IPS-18a (cell line): ENCODE results near the gene FRAT1.

ENCODE experiments used
- H3K27ac ChIP-seq: one replicate; pipeline ENCODE4 v1.5.1; 2013; ENCODE audit warnings: low read length
- H3K27me3 ChIP-seq: one replicate; pipeline ENCODE4 v1.6.1; 2013; ENCODE audit warnings: mild to moderate bottlenecking, low read length; ENCODE audit not compliant: control insufficient read depth, insufficient read depth
- H3K36me3 ChIP-seq: one replicate; pipeline ENCODE4 v1.6.1; 2013; ENCODE audit warnings: low read depth, low read length; ENCODE audit not compliant: control insufficient read depth
- H3K4me1 ChIP-seq: one replicate; pipeline ENCODE4 v1.6.1; 2013; ENCODE audit warnings: low read depth, low read length; ENCODE audit not compliant: control insufficient read depth
- H3K4me3 ChIP-seq: one replicate; pipeline ENCODE4 v1.5.1; 2013; ENCODE audit warnings: low read length
- H3K9ac ChIP-seq: one replicate; pipeline ENCODE4 v1.6.1; 2013; ENCODE audit warnings: mild to moderate bottlenecking, low read length, moderate library complexity
- H3K9me3 ChIP-seq: one replicate; pipeline ENCODE4 v1.6.1; 2013; ENCODE audit warnings: low read depth, low read length; ENCODE audit not compliant: control insufficient read depth

FRAT1 gene

GRCh38 chr10:97329766-97330165, 10.7 kb downstream of the FRAT1 start:
- Histone ChIP-seq H3K9me3 (no peaks in the 10 kb centered on the region), H3K27ac (no peak overlapping the region), H3K27me3 (peaks cover 6% of the 10 kb centered on the region), H3K9ac (no peak overlapping the region), H3K36me3 (peaks cover 9% of the 10 kb centered on the region), H3K4me3 (no peak overlapping the region), H3K4me1 (peaks cover 4% of the 10 kb centered on the region)

- Histone ChIP-seq H3K9me3 (no peaks in the 10 kb centered on the region), H3K27ac (no peak overlapping the region), H3K36me3 (peaks cover 9% of the 10 kb centered on the region), H3K9ac (no peak overlapping the region), H3K27me3 (peaks cover 6% of the 10 kb centered on the region), H3K4me1 (peaks cover 8% of the 10 kb centered on the region), H3K4me3 (peak overlapping the region; percentile 99)
Observed at GRCh38 chr10:97331153-97331703, 12.2 kb downstream of the FRAT1 start.

DNA sequence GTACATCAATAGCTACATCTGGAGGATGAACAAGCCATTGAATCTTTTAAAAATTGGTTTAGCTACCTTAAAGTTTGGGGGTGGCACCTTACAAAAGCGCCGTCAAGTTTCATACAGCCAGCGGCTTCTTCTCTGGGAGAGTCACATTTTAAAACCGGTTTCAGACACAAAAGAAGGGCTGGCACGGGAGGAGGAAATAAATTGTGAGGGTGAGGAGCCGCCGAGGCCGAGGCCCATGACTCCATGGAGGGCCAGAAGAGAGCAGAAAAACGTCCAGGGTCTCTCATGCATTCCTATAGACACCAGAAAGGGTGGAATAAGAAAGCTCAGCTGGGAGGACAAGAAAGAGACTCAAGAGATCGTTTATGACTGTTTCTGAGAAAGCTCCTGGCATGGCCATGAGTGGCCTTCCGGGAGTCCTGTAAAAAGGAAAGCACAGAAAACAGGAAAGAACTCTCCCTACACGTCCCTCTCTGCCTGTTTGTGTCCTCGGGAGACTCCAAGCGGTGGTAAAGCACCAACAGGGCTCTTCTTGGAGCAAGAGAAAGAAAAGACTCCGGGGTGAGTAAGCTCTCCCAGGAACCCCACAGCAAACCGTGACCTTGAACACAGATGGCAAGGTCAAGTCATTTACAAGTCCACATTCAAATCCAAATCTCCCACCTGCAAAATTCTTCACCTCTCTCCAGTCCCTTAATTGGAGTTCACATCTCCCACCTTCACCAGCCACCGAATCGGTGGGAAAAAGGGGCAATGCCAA, 13.7 kb downstream of the FRAT1 start:
- H3K4me1 ChIP-seq: peaks cover 20% of the 10 kb centered on the region
- peak overlapping the region; percentile 90 for H3K9ac ChIP-seq
- H3K4me3 ChIP-seq: peak overlapping the region; percentile 99
- H3K27me3 ChIP-seq: peaks cover 6% of the 10 kb centered on the region
- peak overlapping the region; percentile 84 for H3K27ac ChIP-seq
- H3K9me3 ChIP-seq: no peaks in the 10 kb centered on the region
- H3K36me3 ChIP-seq: peaks cover 9% of the 10 kb centered on the region

- Histone ChIP-seq H3K4me1 (peaks cover 25% of the 10 kb centered on the region), H3K4me3 (peak overlapping the region; percentile 99), H3K9me3 (no peaks in the 10 kb centered on the region), H3K36me3 (peaks cover 9% of the 10 kb centered on the region), H3K27me3 (peaks cover 6% of the 10 kb centered on the region), H3K27ac (peak overlapping the region; percentile 84), H3K9ac (peak overlapping the region; percentile 90)
Observed at GRCh38 chr10:97333351-97333600, 14.2 kb downstream of the FRAT1 start.

- no peaks in the 10 kb centered on the region for H3K9me3 ChIP-seq
- peaks cover 29% of the 10 kb centered on the region for H3K4me1 ChIP-seq
- H3K4me3 ChIP-seq: peak overlapping the region; percentile 99
- peak overlapping the region; percentile 84 for H3K27ac ChIP-seq
- peak overlapping the region; percentile 90 for H3K9ac ChIP-seq
- H3K27me3 ChIP-seq: peaks cover 6% of the 10 kb centered on the region
- peaks cover 6% of the 10 kb centered on the region for H3K36me3 ChIP-seq
Observed at GRCh38 chr10:97333601-97334369, 14.7 kb downstream of the FRAT1 start.

DNA sequence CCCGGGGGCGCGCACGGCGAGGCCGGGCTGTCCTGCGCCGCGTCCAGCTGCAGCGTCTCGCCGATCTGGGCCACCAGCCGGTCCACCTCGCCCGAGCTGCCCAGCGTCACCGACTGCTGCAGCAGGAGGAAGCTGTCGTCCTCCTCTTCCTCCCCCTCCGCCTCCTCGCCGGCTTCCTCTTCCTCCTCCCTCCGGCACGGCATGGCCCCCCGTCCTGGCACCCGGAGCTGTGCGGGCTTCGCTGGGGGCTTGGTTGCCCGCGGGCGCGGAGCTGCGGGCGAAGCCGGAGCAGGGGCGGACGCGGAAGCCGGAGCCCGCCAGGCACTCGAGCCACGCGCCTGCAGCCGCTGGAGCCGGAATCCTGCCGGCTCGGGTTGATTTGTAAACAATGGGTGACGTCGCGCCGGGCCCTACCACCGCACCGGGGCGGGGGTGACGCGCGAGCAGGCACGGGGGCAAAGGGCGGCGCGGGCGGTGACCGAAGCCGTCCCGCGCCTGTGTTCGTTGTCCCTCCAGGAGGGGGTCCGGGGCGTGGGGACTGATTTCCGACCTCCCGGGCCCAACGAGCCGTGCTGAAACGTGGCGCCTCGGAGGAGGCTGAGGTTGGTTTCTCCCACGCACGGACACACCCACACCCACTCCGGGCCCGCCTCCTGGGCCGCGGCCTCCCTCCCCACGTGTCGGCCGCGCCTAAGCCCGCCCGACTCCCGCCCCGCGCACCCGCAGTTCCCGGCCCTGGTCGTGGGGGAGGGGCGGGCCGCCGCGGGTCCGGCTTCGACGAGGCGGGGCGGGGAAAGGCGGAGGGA, 15.5 kb downstream of the FRAT1 start, which contains the start of gene FRAT2:
FRAT2 (minus strand) TSS at position 360 of the 806 bp plus-strand sequence; CDS start at position 203, 157 bp downstream.
- H3K9me3 ChIP-seq: no peaks in the 10 kb centered on the region
- peak within 1 kb of the TSS; percentile 82 for H3K27ac ChIP-seq
- peak within 1 kb of the TSS; percentile 99 for H3K4me3 ChIP-seq
- peaks cover 6% of the 10 kb centered on the region for H3K27me3 ChIP-seq
- H3K36me3 ChIP-seq: no peaks in the 10 kb centered on the region
- peaks cover 29% of the 10 kb centered on the region for H3K4me1 ChIP-seq
- peak within 1 kb of the TSS; percentile 90 for H3K9ac ChIP-seq

DNA sequence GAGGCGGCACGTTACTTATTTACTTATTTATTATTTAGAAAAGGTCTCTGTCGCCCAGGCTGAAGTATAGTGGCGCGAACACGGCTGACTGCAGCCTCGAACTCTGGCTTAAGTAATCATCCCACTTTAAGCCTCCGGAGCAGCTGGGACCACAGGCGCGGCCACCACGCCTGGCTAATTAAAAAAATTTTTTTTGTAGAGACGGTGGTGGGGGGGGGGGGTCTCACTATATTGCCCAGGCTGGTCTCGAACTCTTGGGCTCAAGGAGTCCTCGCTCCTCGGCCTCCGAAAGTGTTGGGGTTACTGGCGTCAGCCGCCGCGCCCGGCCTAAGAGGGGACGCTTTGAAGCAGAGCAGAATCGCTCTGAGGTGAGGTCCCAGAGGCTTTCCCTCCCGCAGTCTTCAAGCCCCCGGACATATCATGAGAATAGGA, 16.1 kb downstream of the FRAT1 start:
- Histone ChIP-seq H3K27ac (no peak overlapping the region), H3K4me1 (peaks cover 29% of the 10 kb centered on the region), H3K36me3 (no peaks in the 10 kb centered on the region), H3K27me3 (peaks cover 6% of the 10 kb centered on the region), H3K9ac (peak overlapping the region; percentile 79), H3K9me3 (no peaks in the 10 kb centered on the region), H3K4me3 (peak overlapping the region; percentile 99)

DNA sequence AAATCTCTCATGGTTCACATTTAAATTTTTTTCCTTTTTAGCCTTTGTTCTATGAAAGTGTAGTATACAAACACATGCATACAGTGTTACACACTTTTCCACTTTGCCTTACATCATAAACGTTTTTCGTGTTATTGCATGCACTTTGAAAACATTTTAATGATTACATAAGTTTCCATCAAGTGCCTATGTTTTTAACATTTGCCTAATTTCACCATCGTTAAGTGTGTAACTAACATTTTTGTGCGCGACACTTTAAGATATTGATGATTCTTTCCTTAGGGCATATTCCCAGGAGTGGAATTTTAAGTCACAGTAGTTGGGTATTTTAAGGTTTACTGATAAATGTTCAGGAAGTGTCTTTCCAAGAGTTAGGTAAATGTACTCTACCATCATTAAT, 16.9 kb downstream of the FRAT1 start:
- peak overlapping the region; percentile 23 for H3K4me3 ChIP-seq
- peaks cover 29% of the 10 kb centered on the region for H3K4me1 ChIP-seq
- no peak overlapping the region for H3K9ac ChIP-seq
- no peak overlapping the region for H3K27ac ChIP-seq
- no peaks in the 10 kb centered on the region for H3K9me3 ChIP-seq
- H3K36me3 ChIP-seq: no peaks in the 10 kb centered on the region
- H3K27me3 ChIP-seq: peaks cover 6% of the 10 kb centered on the region

DNA sequence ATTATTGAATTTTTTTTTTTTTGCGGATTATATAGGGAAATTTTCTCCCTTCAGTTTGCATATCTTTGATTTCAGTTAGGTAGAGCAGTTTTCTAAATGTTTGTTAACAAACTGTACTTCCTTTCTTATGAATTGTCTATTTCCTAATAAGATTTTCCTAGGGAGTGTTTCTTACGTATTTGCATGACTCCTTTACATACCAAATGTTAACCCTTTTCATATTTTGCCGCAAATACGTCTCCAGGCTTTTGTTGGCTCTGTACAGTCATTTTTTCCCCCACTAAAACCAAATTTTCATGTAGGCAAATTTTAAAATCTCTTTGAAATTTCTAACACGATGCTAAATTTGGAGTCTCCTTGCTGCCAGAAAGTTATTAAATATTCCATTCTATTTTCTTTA, 17.4 kb downstream of the FRAT1 start:
- Histone ChIP-seq H3K4me1 (peaks cover 29% of the 10 kb centered on the region), H3K36me3 (no peaks in the 10 kb centered on the region), H3K9me3 (no peaks in the 10 kb centered on the region), H3K9ac (peak overlapping the region; percentile 8), H3K27me3 (peaks cover 6% of the 10 kb centered on the region), H3K27ac (no peak overlapping the region), H3K4me3 (peak overlapping the region; percentile 23)

- peak overlapping the region; percentile 8 for H3K9ac ChIP-seq
Observed at GRCh38 chr10:97336942-97337831, 18.1 kb downstream of the FRAT1 start.

More at GRCh38 chr10:97336942-97337831, 18.1 kb downstream of the FRAT1 start:
- H3K27ac ChIP-seq: no peak overlapping the region
- H3K4me3 ChIP-seq: peak overlapping the region; percentile 23
- H3K36me3 ChIP-seq: no peaks in the 10 kb centered on the region
- peaks cover 6% of the 10 kb centered on the region for H3K27me3 ChIP-seq
- no peaks in the 10 kb centered on the region for H3K9me3 ChIP-seq
- H3K4me1 ChIP-seq: peaks cover 25% of the 10 kb centered on the region
